Stimulated activated CD4-positive, alpha-beta T cell treated with anti-CD3 and anti-CD28 coated beads, Interleukin-15, amount 100 ng/mL, for 24 hours (primary cell): ENCODE results near the gene CELF1.

Experiments used
- DNase-seq: peaks from one replicate; pipeline ENCODE4 v3.0.0-alpha.2; 2020

CELF1 gene

GRCh38 chr11:47443028-47443700 lies 109.8 kb downstream of the CELF1 start:
- DNase-seq, result no peak

- DNase-seq, result no peak
These were observed 110.4 kb downstream of the CELF1 start for GRCh38 chr11:47442514-47442913.

GRCh38 chr11:47441421-47441820 lies 111.5 kb downstream of the CELF1 start:
- no peak for DNase-seq

GRCh38 chr11:47440054-47440476 lies 112.9 kb downstream of the CELF1 start:
- DNase-seq, result no peak

- no peak for DNase-seq
These were observed 114.2 kb downstream of the CELF1 start for GRCh38 chr11:47438721-47439120.

GRCh38 chr11:47437746-47438418 lies 115.0 kb downstream of the CELF1 start:
- no peak for DNase-seq

- no peak for DNase-seq
These were observed 115.7 kb downstream of the CELF1 start for GRCh38 chr11:47437218-47437745.

- DNase-seq, result no peak
These were observed 116.2 kb downstream of the CELF1 start for GRCh38 chr11:47436726-47437125.

- no peak for DNase-seq
These were observed 117.2 kb downstream of the CELF1 start for GRCh38 chr11:47435687-47436086.

GRCh38 chr11:47434011-47434786 lies 118.7 kb downstream of the CELF1 start:
- DNase-seq, result no peak

- DNase-seq, result no peak
These were observed 119.8 kb downstream of the CELF1 start for GRCh38 chr11:47433157-47433556.

GRCh38 chr11:47431356-47432083 lies 121.4 kb downstream of the CELF1 start:
- no peak for DNase-seq

- no peak for DNase-seq
These were observed 122.4 kb downstream of the CELF1 start for GRCh38 chr11:47430524-47430923.

- DNase-seq, result peak; percentile 100
These were observed 126.6 kb downstream of the CELF1 start, which contains the start of gene PSMC3 for GRCh38 chr11:47426062-47426956. Gene PSMC3 (minus strand): TSS chr11:47426439. CDS start chr11:47426279, 160 bp downstream.

- DNase-seq, result no peak
These were observed 127.3 kb downstream of the CELF1 start for GRCh38 chr11:47425611-47426010.

- no peak for DNase-seq
These were observed 134.3 kb downstream of the CELF1 start for GRCh38 chr11:47418454-47419259.

- DNase-seq, result no peak
These were observed 135.2 kb downstream of the CELF1 start for GRCh38 chr11:47417712-47418111.

- DNase-seq, result no peak
These were observed 136.9 kb downstream of the CELF1 start for GRCh38 chr11:47415949-47416472.
